Measurements from ENCODE around the gene AP3S2. TPM values are rescaled to one million over a fixed set of nuclear protein-coding genes. Genes with fewer than 3 reads are reported as not detected.
"Not testable (repeated sequence)": the region's sequence is repeated elsewhere in the genome, so short reads cannot be mapped to it uniquely, and the experiment has no call there.

The AP3S2 gene
- total RNA-seq, 1 experiment from 2014 or later: 35.7 TPM

GRCh38 chr15:89939910-89940309 lies 46.1 kb upstream of the AP3S2 start (continued):
- TF ChIP-seq ZNF425 (CRISPR knock-in tag; conservative IDR thresholded peaks at IDR 0.05) (no peak), EMX1 (CRISPR knock-in tag; IDR thresholded peaks at IDR 0.05) (no peak), USF2 (CRISPR knock-in tag; IDR thresholded peaks at IDR 0.05) (no peak)

GRCh38 chr15:89939377-89939776 lies 45.6 kb upstream of the AP3S2 start:
- H3K27ac Mint-ChIP-seq; H3K4me1 Mint-ChIP-seq; H3K9me3 Mint-ChIP-seq; H3K27me3 Mint-ChIP-seq (ENCODE audit: low read depth); ATAC-seq; POLR2A ChIA-PET; H3K36me3 Mint-ChIP-seq; DNase-seq (ENCODE audit: low spot score); H3K4me3 Mint-ChIP-seq: not testable (repeated sequence)
- CTCF ChIA-PET: interaction anchor here (0.6 kb wide), 1 partner anchor 20 kb away, joined by 3 read pairs; no protein-coding TSS in a partner anchor

GRCh38 chr15:89937365-89938350 lies 43.9 kb upstream of the AP3S2 start:
- Mint-ChIP-seq H3K27ac (no peak overlapping the region), H3K4me1 (no peaks in the 10 kb centered on the region), H3K36me3 (no peaks in the 10 kb centered on the region), H3K27me3 (ENCODE audit: low read depth) (no peaks in the 10 kb centered on the region), H3K9me3 (peaks cover 6% of the 10 kb centered on the region), H3K4me3 (no peak overlapping the region)
- no peak for ATAC-seq
- DNase-seq (ENCODE audit: low spot score): no peak
- POLR2A ChIA-PET: no interaction called here
- no peak for TF ChIP-seq ZNF219 (CRISPR knock-in tag; IDR thresholded peaks at IDR 0.05; ENCODE audit: borderline replicate concordance)
- no peak for TF ChIP-seq ZSCAN18 (CRISPR knock-in tag; IDR thresholded peaks at IDR 0.05)
- no peak for TF ChIP-seq JUN (CRISPR knock-in tag; IDR thresholded peaks at IDR 0.05)
- no peak for TF ChIP-seq ATF2 (CRISPR knock-in tag; IDR thresholded peaks at IDR 0.05; ENCODE audit: borderline replicate concordance, low read depth)
- TF ChIP-seq ESRRA (CRISPR knock-in tag; IDR thresholded peaks at IDR 0.05; ENCODE audit: borderline replicate concordance): no peak
- TF ChIP-seq, protein P1, sequence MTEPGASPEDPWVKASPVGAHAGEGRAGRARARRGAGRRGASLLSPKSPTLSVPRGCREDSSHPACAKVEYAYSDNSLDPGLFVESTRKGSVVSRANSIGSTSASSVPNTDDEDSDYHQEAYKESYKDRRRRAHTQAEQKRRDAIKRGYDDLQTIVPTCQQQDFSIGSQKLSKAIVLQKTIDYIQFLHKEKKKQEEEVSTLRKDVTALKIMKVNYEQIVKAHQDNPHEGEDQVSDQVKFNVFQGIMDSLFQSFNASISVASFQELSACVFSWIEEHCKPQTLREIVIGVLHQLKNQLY (CRISPR knock-in tag; IDR thresholded peaks at IDR 0.05): no peak
- TF ChIP-seq ARID4B (CRISPR knock-in tag; IDR thresholded peaks at IDR 0.05; ENCODE audit: borderline replicate concordance): no peak
- TF ChIP-seq ETV6 (CRISPR knock-in tag; IDR thresholded peaks at IDR 0.05): no peak
- TF ChIP-seq NR3C1 (CRISPR knock-in tag; conservative IDR thresholded peaks at IDR 0.05; ENCODE audit: low read depth): no peak
- no peak for TF ChIP-seq ATF3 (CRISPR knock-in tag; conservative IDR thresholded peaks at IDR 0.05)
- TF ChIP-seq, protein P2, sequence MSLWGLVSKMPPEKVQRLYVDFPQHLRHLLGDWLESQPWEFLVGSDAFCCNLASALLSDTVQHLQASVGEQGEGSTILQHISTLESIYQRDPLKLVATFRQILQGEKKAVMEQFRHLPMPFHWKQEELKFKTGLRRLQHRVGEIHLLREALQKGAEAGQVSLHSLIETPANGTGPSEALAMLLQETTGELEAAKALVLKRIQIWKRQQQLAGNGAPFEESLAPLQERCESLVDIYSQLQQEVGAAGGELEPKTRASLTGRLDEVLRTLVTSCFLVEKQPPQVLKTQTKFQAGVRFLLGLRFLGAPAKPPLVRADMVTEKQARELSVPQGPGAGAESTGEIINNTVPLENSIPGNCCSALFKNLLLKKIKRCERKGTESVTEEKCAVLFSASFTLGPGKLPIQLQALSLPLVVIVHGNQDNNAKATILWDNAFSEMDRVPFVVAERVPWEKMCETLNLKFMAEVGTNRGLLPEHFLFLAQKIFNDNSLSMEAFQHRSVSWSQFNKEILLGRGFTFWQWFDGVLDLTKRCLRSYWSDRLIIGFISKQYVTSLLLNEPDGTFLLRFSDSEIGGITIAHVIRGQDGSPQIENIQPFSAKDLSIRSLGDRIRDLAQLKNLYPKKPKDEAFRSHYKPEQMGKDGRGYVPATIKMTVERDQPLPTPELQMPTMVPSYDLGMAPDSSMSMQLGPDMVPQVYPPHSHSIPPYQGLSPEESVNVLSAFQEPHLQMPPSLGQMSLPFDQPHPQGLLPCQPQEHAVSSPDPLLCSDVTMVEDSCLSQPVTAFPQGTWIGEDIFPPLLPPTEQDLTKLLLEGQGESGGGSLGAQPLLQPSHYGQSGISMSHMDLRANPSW (CRISPR knock-in tag; conservative IDR thresholded peaks at IDR 0.05; ENCODE audit: low read depth): no peak
- no peak for TF ChIP-seq EMX1 (CRISPR knock-in tag; IDR thresholded peaks at IDR 0.05)
- CTCF ChIA-PET: interaction anchor here (0.9 kb wide), 1 partner anchor 34 kb away, joined by 4 read pairs; no protein-coding TSS in a partner anchor
